ENCODE data around the gene C2orf76.

DNA sequence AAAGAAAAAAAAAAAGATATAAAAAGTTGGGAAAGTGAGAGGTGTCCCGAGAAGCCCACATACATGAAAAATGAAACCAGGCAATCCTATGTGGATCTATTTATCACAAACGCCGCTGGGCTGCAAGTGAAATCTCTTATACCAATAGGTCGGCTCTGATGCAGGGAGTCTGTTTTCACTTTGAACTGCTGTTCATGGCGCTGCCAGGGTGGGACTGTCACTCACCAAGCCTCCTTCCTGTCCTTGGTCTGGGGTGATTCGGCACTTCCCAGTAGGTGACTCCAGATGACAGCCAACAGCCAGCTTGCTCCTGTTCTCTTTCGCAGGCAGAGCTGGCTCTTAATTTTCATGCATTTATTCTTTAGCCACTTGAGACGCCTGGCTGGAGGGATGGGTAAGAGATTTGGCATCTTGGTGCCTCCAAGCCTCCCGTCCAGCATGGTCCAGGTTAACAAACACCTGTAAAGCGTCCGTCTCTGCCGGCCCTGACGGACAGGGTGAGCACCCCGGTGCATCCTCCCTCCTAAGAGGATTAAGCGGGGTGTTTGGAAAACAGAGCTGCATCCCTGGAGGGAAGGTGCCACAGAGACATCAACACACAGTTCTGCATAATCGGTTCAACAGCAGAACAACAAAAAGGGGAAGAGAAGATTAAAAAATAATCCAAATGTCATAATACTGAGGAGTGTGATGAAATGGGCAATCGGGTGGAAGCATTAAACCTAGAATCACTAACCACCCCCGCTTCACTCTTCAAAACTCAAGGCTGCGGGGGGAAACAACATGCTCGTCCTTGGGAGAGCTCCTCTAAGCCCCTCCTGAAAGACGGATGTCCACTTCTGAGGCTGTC is 84.3 kb downstream of the C2orf76 start:
- TF ChIP-seq, protein P1, sequence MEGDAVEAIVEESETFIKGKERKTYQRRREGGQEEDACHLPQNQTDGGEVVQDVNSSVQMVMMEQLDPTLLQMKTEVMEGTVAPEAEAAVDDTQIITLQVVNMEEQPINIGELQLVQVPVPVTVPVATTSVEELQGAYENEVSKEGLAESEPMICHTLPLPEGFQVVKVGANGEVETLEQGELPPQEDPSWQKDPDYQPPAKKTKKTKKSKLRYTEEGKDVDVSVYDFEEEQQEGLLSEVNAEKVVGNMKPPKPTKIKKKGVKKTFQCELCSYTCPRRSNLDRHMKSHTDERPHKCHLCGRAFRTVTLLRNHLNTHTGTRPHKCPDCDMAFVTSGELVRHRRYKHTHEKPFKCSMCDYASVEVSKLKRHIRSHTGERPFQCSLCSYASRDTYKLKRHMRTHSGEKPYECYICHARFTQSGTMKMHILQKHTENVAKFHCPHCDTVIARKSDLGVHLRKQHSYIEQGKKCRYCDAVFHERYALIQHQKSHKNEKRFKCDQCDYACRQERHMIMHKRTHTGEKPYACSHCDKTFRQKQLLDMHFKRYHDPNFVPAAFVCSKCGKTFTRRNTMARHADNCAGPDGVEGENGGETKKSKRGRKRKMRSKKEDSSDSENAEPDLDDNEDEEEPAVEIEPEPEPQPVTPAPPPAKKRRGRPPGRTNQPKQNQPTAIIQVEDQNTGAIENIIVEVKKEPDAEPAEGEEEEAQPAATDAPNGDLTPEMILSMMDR (IDR thresholded peaks at IDR 0.05) = no peak
- no peak for TF ChIP-seq POLR2A (IDR thresholded peaks at IDR 0.05)

All from thyroid gland (tissue), 4 donors.